Neural cell (in vitro differentiated cells): ENCODE measurements around the gene MPL. TPM values are rescaled to one million over a fixed set of nuclear protein-coding genes. Genes with fewer than 3 reads are reported as not detected.
"Not testable (repeated sequence)": the region's sequence is repeated elsewhere in the genome, so short reads cannot be mapped to it uniquely, and the experiment has no call there.

Source experiments
- H2AFZ ChIP-seq: fragments of 200-600, 300-800 bp; sonication (generic), shearing (Covaris generic); 2 replicates; pipeline ENCODE4 v1.6.0; 2014; ENCODE audit warnings: low read depth, mild to moderate bottlenecking, antibody characterized with exemption, low read length, moderate library complexity
- H3F3A ChIP-seq: fragments of 200-600 bp; shearing (Covaris generic); 2 replicates; pipeline ENCODE4 v1.6.1; 2016; ENCODE audit warnings: mild to moderate bottlenecking, moderate library complexity, mixed read lengths, antibody characterized with exemption, low read length; ENCODE audit not compliant: insufficient read depth, poor library complexity, severe bottlenecking
- H3K27ac ChIP-seq: fragments of 200-600, 300-800 bp; sonication (generic), shearing (Covaris generic); 2 replicates; pipeline ENCODE4 v1.5.1; 2014; ENCODE audit warnings: mild to moderate bottlenecking, low read length, moderate library complexity
- H3K27me3 ChIP-seq: fragments of 300-800, 200-600 bp; sonication (generic), shearing (Covaris generic); 2 replicates; pipeline ENCODE4 v1.6.0; 2014; ENCODE audit warnings: mild to moderate bottlenecking, low read depth, low read length, moderate library complexity; ENCODE audit not compliant: insufficient read depth
- H3K36me3 ChIP-seq: fragments of 300-800, 200-600 bp; sonication (generic), shearing (Covaris generic); 2 replicates; pipeline ENCODE4 v1.5.1; 2014; ENCODE audit warnings: mild to moderate bottlenecking, antibody characterized with exemption, low read length, moderate library complexity; ENCODE audit not compliant: insufficient read depth
- H3K4me2 ChIP-seq: fragments of 300-800, 200-600 bp; sonication (generic), shearing (Covaris generic); 2 replicates; pipeline ENCODE4 v1.6.0; 2014; ENCODE audit warnings: mild to moderate bottlenecking, low read length
- H3K4me3 ChIP-seq: fragments of 300-800, 200-600 bp; sonication (generic), shearing (Covaris generic); 2 replicates; pipeline ENCODE4 v1.5.1; 2014; ENCODE audit warnings: mild to moderate bottlenecking, low read length, moderate library complexity
- H3K79me2 ChIP-seq: fragments of 200-600 bp; shearing (Covaris generic); replicated peaks from 2 replicates; pipeline ENCODE4 v1.6.0; 2014; ENCODE audit warnings: mild to moderate bottlenecking, low read length, moderate library complexity; ENCODE audit not compliant: insufficient read depth
- H3K9ac ChIP-seq: fragments of 300-800, 200-600 bp; sonication (generic), shearing (Covaris generic); 2 replicates; pipeline ENCODE4 v1.6.1; 2016; ENCODE audit warnings: mild to moderate bottlenecking, low read length, mixed read lengths
- H3K9me2 ChIP-seq: fragments of 200-600 bp; shearing (Covaris generic); 2 replicates; pipeline ENCODE4 v1.6.1; 2016; ENCODE audit warnings: mild to moderate bottlenecking, low read length, mixed read lengths; ENCODE audit not compliant: insufficient read depth
- H3K9me3 ChIP-seq: fragments of 200-600, 300-800 bp; sonication (generic), shearing (Covaris generic); 2 replicates; pipeline ENCODE4 v1.6.1; 2016; ENCODE audit warnings: mild to moderate bottlenecking, mixed run types, low read length, moderate library complexity, mixed read lengths
- H4K20me1 ChIP-seq: fragments of 200-600 bp; shearing (Covaris generic); 2 replicates; pipeline ENCODE4 v1.6.1; 2016; ENCODE audit warnings: mild to moderate bottlenecking, mixed run types; ENCODE audit not compliant: insufficient read depth
- CTCF ChIP-seq: fragments of 450-650 bp; IDR thresholded peaks from 2 replicates; pipeline ENCODE4 v1.5.1; 2014; ENCODE audit warnings: antibody characterized with exemption, mild to moderate bottlenecking, moderate library complexity; ENCODE audit not compliant: poor library complexity, severe bottlenecking
- EP300 ChIP-seq: fragments of 450-650 bp; conservative IDR thresholded peaks from 2 replicates; pipeline ENCODE4 v1.6.1; 2014; ENCODE audit warnings: antibody characterized with exemption, mild to moderate bottlenecking, moderate library complexity; ENCODE audit not compliant: poor library complexity, severe bottlenecking
- EZH2 ChIP-seq: fragments of 200-600, 300-800 bp; shearing (Covaris generic), sonication (generic); IDR thresholded peaks from 2 replicates; pipeline ENCODE4 v1.6.1; 2014; ENCODE audit warnings: antibody characterized with exemption, low read length, borderline replicate concordance, mild to moderate bottlenecking; ENCODE audit not compliant: insufficient read depth, poor library complexity, severe bottlenecking
- MXI1 ChIP-seq: fragments of 450-650 bp; conservative IDR thresholded peaks from 2 replicates; pipeline ENCODE4 v1.6.1; 2014; ENCODE audit warnings: antibody characterized with exemption, mild to moderate bottlenecking; ENCODE audit not compliant: poor library complexity, severe bottlenecking
- POLR2AphosphoS5 ChIP-seq: IDR thresholded peaks from 2 replicates; pipeline ENCODE4 v1.6.1; 2012
- RAD21 ChIP-seq: fragments of 450-650 bp; conservative IDR thresholded peaks from 2 replicates; pipeline ENCODE4 v1.6.1; 2014; ENCODE audit warnings: antibody characterized with exemption, mild to moderate bottlenecking, moderate library complexity
- SMC3 ChIP-seq: fragments of 450-650 bp; conservative IDR thresholded peaks from 2 replicates; pipeline ENCODE4 v1.6.1; 2014; ENCODE audit warnings: antibody characterized with exemption, mild to moderate bottlenecking, moderate library complexity; ENCODE audit not compliant: poor library complexity
- TAF1 ChIP-seq: IDR thresholded peaks from 2 replicates; pipeline ENCODE4 v1.6.1; 2012; ENCODE audit warnings: low read depth
- polyA plus RNA-seq: library from polyadenylated mRNA; depleted of rRNA; stranded (reverse); fragments of >200 nt; gene quantifications from 2 replicates; pipeline ENCODE4 v1.2.3, GENCODE V29; 2014
- TF ChIP-seq, protein P1 (sequence below): IDR thresholded peaks from 2 replicates; pipeline ENCODE4 v1.6.1; 2012; ENCODE audit warnings: borderline replicate concordance

MPL gene
- polyA plus RNA-seq, 1 donor from 2014 or later, result not detected

DNA sequence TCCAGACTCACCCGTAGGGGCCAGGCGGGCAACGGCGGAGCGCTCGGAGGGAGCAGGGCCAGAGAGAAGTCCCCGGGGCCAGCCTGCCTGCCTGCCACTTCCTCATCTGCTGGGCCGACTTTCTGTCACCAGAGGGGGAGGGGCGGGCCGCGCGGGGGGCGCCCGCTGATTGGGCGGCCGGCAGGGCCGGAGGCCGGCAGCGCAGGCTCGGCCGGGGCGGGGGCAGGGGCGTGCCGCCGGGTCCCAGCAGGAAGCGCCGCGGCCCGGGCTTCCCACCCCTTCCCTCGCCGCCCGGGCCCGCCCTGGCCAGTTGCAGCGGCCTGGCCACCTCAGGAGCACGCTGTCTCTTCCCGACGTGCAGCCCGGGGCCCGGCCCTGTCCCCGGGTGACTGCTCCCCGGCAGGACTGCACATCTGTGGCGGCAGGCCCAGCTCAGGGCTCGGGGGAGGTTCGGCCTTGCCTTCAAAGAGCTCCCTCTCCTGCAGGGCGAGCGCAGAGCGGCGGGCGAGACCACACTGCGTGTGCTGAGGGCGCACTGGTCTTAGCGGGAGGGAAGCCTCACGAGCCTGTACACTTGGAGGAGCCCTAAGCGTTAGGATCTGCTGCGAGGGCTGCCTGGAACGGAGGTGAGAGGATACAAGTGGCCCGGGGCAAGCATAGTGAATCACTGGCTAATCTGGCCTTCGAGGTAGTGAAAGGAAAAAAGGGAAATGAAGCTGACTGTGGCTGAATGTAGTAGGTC lies 30.5 kb downstream of the MPL start, which contains the start of gene ELOVL1:
Gene ELOVL1 (minus strand): TSS at position 108 of the 742 bp plus-strand sequence. CDS start 2,402 bp downstream, outside the sequence.
- Histone ChIP-seq H3K9ac (peak within 1 kb of the TSS; percentile 51), H3K4me3 (peak within 1 kb of the TSS; percentile 61), H3K27me3 (no peaks in the 10 kb centered on the region), H3K27ac (peak within 1 kb of the TSS; percentile 9), H3K36me3 (no peaks in the 10 kb centered on the region), H4K20me1 (no peaks in the 10 kb centered on the region), H3K9me2 (no peaks in the 10 kb centered on the region), H3F3A (no peaks in the 10 kb centered on the region), H2AFZ (peak within 1 kb of the TSS; percentile 14), H3K9me3 (no peaks in the 10 kb centered on the region), H3K79me2 (peaks cover 3% of the 10 kb centered on the region), H3K4me2 (no peak within 1 kb of the TSS)
- TF ChIP-seq RAD21 (peak; percentile 21), CTCF (peak; percentile 56), EP300 (no peak), SMC3 (peak; percentile 46), POLR2AphosphoS5 (no peak), MXI1 (peak; percentile 45), TAF1 (no peak), EZH2 (no peak)
- TF ChIP-seq, protein P1, sequence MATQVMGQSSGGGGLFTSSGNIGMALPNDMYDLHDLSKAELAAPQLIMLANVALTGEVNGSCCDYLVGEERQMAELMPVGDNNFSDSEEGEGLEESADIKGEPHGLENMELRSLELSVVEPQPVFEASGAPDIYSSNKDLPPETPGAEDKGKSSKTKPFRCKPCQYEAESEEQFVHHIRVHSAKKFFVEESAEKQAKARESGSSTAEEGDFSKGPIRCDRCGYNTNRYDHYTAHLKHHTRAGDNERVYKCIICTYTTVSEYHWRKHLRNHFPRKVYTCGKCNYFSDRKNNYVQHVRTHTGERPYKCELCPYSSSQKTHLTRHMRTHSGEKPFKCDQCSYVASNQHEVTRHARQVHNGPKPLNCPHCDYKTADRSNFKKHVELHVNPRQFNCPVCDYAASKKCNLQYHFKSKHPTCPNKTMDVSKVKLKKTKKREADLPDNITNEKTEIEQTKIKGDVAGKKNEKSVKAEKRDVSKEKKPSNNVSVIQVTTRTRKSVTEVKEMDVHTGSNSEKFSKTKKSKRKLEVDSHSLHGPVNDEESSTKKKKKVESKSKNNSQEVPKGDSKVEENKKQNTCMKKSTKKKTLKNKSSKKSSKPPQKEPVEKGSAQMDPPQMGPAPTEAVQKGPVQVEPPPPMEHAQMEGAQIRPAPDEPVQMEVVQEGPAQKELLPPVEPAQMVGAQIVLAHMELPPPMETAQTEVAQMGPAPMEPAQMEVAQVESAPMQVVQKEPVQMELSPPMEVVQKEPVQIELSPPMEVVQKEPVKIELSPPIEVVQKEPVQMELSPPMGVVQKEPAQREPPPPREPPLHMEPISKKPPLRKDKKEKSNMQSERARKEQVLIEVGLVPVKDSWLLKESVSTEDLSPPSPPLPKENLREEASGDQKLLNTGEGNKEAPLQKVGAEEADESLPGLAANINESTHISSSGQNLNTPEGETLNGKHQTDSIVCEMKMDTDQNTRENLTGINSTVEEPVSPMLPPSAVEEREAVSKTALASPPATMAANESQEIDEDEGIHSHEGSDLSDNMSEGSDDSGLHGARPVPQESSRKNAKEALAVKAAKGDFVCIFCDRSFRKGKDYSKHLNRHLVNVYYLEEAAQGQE, result no peak

- H3K9ac ChIP-seq, result peak overlapping the region; percentile 51
- H3K4me2 ChIP-seq, result no peak overlapping the region
- peaks cover 3% of the 10 kb centered on the region for H3K79me2 ChIP-seq
- peak overlapping the region; percentile 9 for H3K27ac ChIP-seq
- H3K4me3 ChIP-seq, result peak overlapping the region; percentile 61
- no peaks in the 10 kb centered on the region for H4K20me1 ChIP-seq
- H3K9me2 ChIP-seq, result no peaks in the 10 kb centered on the region
- no peaks in the 10 kb centered on the region for H3K27me3 ChIP-seq
- TF ChIP-seq EZH2, result no peak
- TF ChIP-seq, protein P1, result no peak
- no peaks in the 10 kb centered on the region for H3K36me3 ChIP-seq
- H3F3A ChIP-seq, result no peaks in the 10 kb centered on the region
- no peak overlapping the region for H2AFZ ChIP-seq
- H3K9me3 ChIP-seq, result no peaks in the 10 kb centered on the region
Measured at GRCh38 chr1:43368646-43369020, 31.0 kb downstream of the MPL start.

DNA sequence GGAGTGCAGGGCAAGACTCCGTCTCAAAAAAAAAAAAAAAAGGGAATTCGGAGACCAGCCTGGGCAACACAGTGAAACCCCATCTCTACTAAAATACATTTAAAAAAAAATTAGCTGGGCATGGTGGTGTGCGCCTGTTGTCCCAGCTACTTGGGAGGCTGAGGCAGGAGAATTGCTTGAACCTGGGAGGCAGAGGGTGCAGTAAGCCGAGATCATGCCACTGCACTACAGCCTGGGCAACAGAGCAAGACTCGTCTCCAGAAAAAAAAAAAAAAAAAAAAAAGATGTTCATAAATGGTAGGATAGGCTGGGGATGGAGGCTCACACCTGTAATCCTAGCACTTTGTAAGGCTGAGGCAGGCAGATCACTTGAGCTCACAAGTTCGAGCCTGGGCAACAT lies 32.2 kb downstream of the MPL start:
- H2AFZ ChIP-seq, H3K4me2 ChIP-seq, H4K20me1 ChIP-seq, H3K79me2 ChIP-seq, H3K36me3 ChIP-seq, H3K9me3 ChIP-seq, H3K4me3 ChIP-seq, H3K27ac ChIP-seq, H3F3A ChIP-seq, H3K9ac ChIP-seq, H3K27me3 ChIP-seq, H3K9me2 ChIP-seq: not testable (repeated sequence)
